SK-N-SH treated with all-trans-retinoic acid at 6 μM for 48 hours (cell line): Measurements from ENCODE around the gene OR2G3.

Experiments used
- TCF4 ChIP-seq: fragments of 250-450 bp; sonication (Bioruptor Pico); IDR thresholded peaks from 2 replicates; pipeline ENCODE4 v1.8.0; 2021; ENCODE audit warnings: mild to moderate bottlenecking, moderate library complexity, borderline replicate concordance
- ZC3H10 ChIP-seq: fragments of 250-450 bp; sonication (Bioruptor Pico); IDR thresholded peaks from 2 replicates; pipeline ENCODE4 v1.5.1; 2021; ENCODE audit warnings: mild to moderate bottlenecking, moderate library complexity

- TF ChIP-seq TCF4 (CRISPR knock-in tag) (no peak), ZC3H10 (CRISPR knock-in tag) (no peak)
Observed at GRCh38 chr1:247605286-247605685, at the start of gene OR2G3.
